ENCODE data around the gene NACC1. TPM values are rescaled to one million over a fixed set of nuclear protein-coding genes. Genes with fewer than 3 reads are reported as not detected.
"Not testable (repeated sequence)": the region's sequence is repeated elsewhere in the genome, so short reads cannot be mapped to it uniquely, and the experiment has no call there.

Gene NACC1
- total and polyA plus RNA-seq, 2 donors (not counting 3 experiments of a cell fraction or from before 2014, with no cell fraction given), result 97.6 to 120 TPM

DNA sequence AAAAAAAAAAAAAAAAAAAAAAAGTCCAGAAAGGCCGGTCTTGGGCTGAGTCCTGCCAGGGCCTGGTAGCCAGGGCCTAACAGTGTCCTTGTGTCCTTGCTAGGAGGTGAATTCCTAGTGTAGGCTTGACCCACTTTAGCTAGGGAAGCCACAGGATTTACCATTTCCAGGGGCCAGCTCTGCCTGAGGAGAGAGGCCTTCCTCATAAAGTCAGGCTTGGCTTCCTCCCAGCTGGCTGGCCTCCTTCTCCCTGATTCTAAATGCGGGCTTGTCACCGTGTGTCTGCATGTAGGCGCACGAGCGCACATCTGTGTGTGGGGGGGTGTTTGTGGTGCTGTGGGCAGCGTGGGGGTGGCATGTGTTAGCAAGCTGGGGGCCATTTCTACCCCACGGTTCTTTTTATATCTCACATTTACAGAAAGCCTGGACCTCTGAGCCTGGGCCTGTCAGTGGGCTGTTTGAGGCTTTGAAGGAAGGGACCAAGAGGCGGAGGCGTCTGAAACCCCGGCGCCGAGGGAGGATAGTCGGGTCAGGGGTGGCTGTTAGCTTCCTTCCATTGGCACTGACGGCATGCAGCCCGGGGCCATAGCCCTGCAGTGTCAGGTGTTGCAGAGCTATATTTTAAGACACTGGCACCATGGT, 63.8 kb downstream of the NACC1 start:
- no peak for TF ChIP-seq POLR2A (IDR thresholded peaks at IDR 0.05; ENCODE audit: low read depth, low read length)
- TF ChIP-seq GATA2 (IDR thresholded peaks at IDR 0.05; ENCODE audit: insufficient read depth, insufficient read length, low read depth, low read length), result no peak
- dilution Hi-C loops (cut with MboI; ENCODE audit: extremely low pct_ligation_motif_present, low sequenced_read_pairs) (no loop called here), intact Hi-C loops (cut with micrococcal nuclease) (no loop called here)
- Histone ChIP-seq H4K20me1 (replicated peaks; ENCODE audit: control insufficient read depth, extremely low read depth, insufficient read depth, low read length) (no peaks in the 10 kb centered on the region), H3K9ac (replicated peaks; ENCODE audit: extremely low read depth, insufficient read depth, low read length) (no peak overlapping the region), H3K9me1 (replicated peaks; ENCODE audit: control insufficient read depth, extremely low read depth, insufficient read depth, low read length) (no peaks in the 10 kb centered on the region), H3K27ac (ENCODE audit: insufficient read depth, low read depth, low read length) (no peak overlapping the region), H3K36me3 (ENCODE audit: control insufficient read depth in 2 of 2, extremely low read depth in 1 of 2, insufficient read depth in 2 of 2, low read length in 2 of 2) (no peaks in the 10 kb centered on the region), H3K4me3 (replicated peaks in 1 of 3; ENCODE audit: insufficient read depth in 1 of 3, low read depth in 1 of 3, low read length in 3 of 3) (no peak overlapping the region), H3K4me2 (ENCODE audit: insufficient read depth, low read length) (no peak overlapping the region), H3K4me1 (ENCODE audit: control insufficient read depth, extremely low read depth, insufficient read depth, low read length) (no peaks in the 10 kb centered on the region), H3K27me3 (ENCODE audit: control insufficient read depth in 2 of 2, insufficient read depth in 2 of 2, low read length in 2 of 2) (no peaks in the 10 kb centered on the region), H2AFZ (ENCODE audit: low read depth, low read length) (peak overlapping the region; percentile 5), H3K79me2 (ENCODE audit: control insufficient read depth, insufficient read depth, low read length) (no peaks in the 10 kb centered on the region), H3K9me3 (replicated peaks; ENCODE audit: control insufficient read depth, insufficient read depth, low read length) (no peaks in the 10 kb centered on the region)
- peak; percentile 51 for DNase-seq (ENCODE audit: low read depth, low spot score)
- CTCF ChIA-PET, result interaction anchor here (0.5 to 1.6 kb wide), 4 partner anchors 9 to 18 kb away, joined by 3 to 5 read pairs (median 4); no protein-coding TSS in a partner anchor
- no peak for FAIRE-seq
- BruUV-seq (replicated peaks), result no TSS peak
- POLR2A ChIA-PET, result interaction anchor here (0.6 to 1.8 kb wide), 5 partner anchors 26 to 1337 kb away, joined by 3 to 7 read pairs (median 5); no protein-coding TSS in a partner anchor

GRCh38 chr19:13184926-13185325, 66.9 kb downstream of the NACC1 start:
- FAIRE-seq; dilution Hi-C loops (cut with MboI; ENCODE audit: extremely low pct_ligation_motif_present, low sequenced_read_pairs); intact Hi-C loops (cut with micrococcal nuclease); H3K27ac ChIP-seq (ENCODE audit: insufficient read depth, low read depth, low read length); BruUV-seq (replicated peaks); H2AFZ ChIP-seq (ENCODE audit: low read depth, low read length); H3K9ac ChIP-seq (replicated peaks; ENCODE audit: extremely low read depth, insufficient read depth, low read length); H4K20me1 ChIP-seq (replicated peaks; ENCODE audit: control insufficient read depth, extremely low read depth, insufficient read depth, low read length); H3K9me1 ChIP-seq (replicated peaks; ENCODE audit: control insufficient read depth, extremely low read depth, insufficient read depth, low read length); H3K36me3 ChIP-seq (ENCODE audit: control insufficient read depth in 2 of 2, extremely low read depth in 1 of 2, insufficient read depth in 2 of 2, low read length in 2 of 2); DNase-seq (ENCODE audit: low read depth, low spot score); CTCF ChIA-PET; POLR2A ChIA-PET; H3K79me2 ChIP-seq (ENCODE audit: control insufficient read depth, insufficient read depth, low read length); H3K4me3 ChIP-seq (replicated peaks in 1 of 3; ENCODE audit: insufficient read depth in 1 of 3, low read depth in 1 of 3, low read length in 3 of 3); H3K4me1 ChIP-seq (ENCODE audit: control insufficient read depth, extremely low read depth, insufficient read depth, low read length); H3K27me3 ChIP-seq (ENCODE audit: control insufficient read depth in 2 of 2, insufficient read depth in 2 of 2, low read length in 2 of 2); H3K9me3 ChIP-seq (replicated peaks; ENCODE audit: control insufficient read depth, insufficient read depth, low read length); H3K4me2 ChIP-seq (ENCODE audit: insufficient read depth, low read length): not testable (repeated sequence)

GRCh38 chr19:13185763-13186657, 67.9 kb downstream of the NACC1 start:
- H3K4me1 ChIP-seq (ENCODE audit: control insufficient read depth, extremely low read depth, insufficient read depth, low read length); H3K9me1 ChIP-seq (replicated peaks; ENCODE audit: control insufficient read depth, extremely low read depth, insufficient read depth, low read length); POLR2A ChIA-PET; H3K27ac ChIP-seq (ENCODE audit: insufficient read depth, low read depth, low read length); H3K9ac ChIP-seq (replicated peaks; ENCODE audit: extremely low read depth, insufficient read depth, low read length); H3K36me3 ChIP-seq (ENCODE audit: control insufficient read depth in 2 of 2, extremely low read depth in 1 of 2, insufficient read depth in 2 of 2, low read length in 2 of 2); dilution Hi-C loops (cut with MboI; ENCODE audit: extremely low pct_ligation_motif_present, low sequenced_read_pairs); H3K4me3 ChIP-seq (replicated peaks in 1 of 3; ENCODE audit: insufficient read depth in 1 of 3, low read depth in 1 of 3, low read length in 3 of 3); H3K9me3 ChIP-seq (replicated peaks; ENCODE audit: control insufficient read depth, insufficient read depth, low read length); H2AFZ ChIP-seq (ENCODE audit: low read depth, low read length); intact Hi-C loops (cut with micrococcal nuclease); H3K27me3 ChIP-seq (ENCODE audit: control insufficient read depth in 2 of 2, insufficient read depth in 2 of 2, low read length in 2 of 2); H3K79me2 ChIP-seq (ENCODE audit: control insufficient read depth, insufficient read depth, low read length); H4K20me1 ChIP-seq (replicated peaks; ENCODE audit: control insufficient read depth, extremely low read depth, insufficient read depth, low read length); BruUV-seq (replicated peaks); H3K4me2 ChIP-seq (ENCODE audit: insufficient read depth, low read length); DNase-seq (ENCODE audit: low read depth, low spot score); FAIRE-seq: not testable (repeated sequence)
- CTCF ChIA-PET, result interaction anchor here (0.7 to 1.4 kb wide), 3 partner anchors 8 to 208 kb away, joined by 3 to 8 read pairs (median 3); no protein-coding TSS in a partner anchor
